ENCODE measurements around the gene MYO6. TPM values are rescaled to one million over a fixed set of nuclear protein-coding genes. Genes with fewer than 3 reads are reported as not detected.
A peak's percentile ranks its signal among the peaks of the same experiment; 100 is the strongest.

The MYO6 gene
- polyA plus RNA-seq, 1 donor from 2014 or later: 0.23 TPM

- H3K4me1 Mint-ChIP-seq: no peaks in the 10 kb centered on the region
- no peaks in the 10 kb centered on the region for H3K9me3 Mint-ChIP-seq
- no peak overlapping the region for H3K4me3 Mint-ChIP-seq
- H3K27me3 Mint-ChIP-seq: peaks cover 2% of the 10 kb centered on the region
- H3K36me3 Mint-ChIP-seq: peaks cover 2% of the 10 kb centered on the region
- no peak overlapping the region for H3K27ac Mint-ChIP-seq
Observed at GRCh38 chr6:75794351-75794846, 45.4 kb downstream of the MYO6 start.

GRCh38 chr6:75794954-75795739 lies 46.1 kb downstream of the MYO6 start:
- no peak overlapping the region for H3K27ac Mint-ChIP-seq
- H3K4me1 Mint-ChIP-seq: no peaks in the 10 kb centered on the region
- no peak overlapping the region for H3K4me3 Mint-ChIP-seq
- no peaks in the 10 kb centered on the region for H3K9me3 Mint-ChIP-seq
- H3K27me3 Mint-ChIP-seq: peaks cover 2% of the 10 kb centered on the region
- H3K36me3 Mint-ChIP-seq: peaks cover 2% of the 10 kb centered on the region

- Mint-ChIP-seq H3K36me3 (peaks cover 4% of the 10 kb centered on the region), H3K27ac (no peak overlapping the region), H3K27me3 (peaks cover 2% of the 10 kb centered on the region), H3K4me1 (peaks cover 0 to 4% (median 2%) of the 10 kb centered on the region in 3 donors), H3K4me3 (peak overlapping the region in 1 of 4 donors; percentile 56), H3K9me3 (no peaks in the 10 kb centered on the region)
Observed at GRCh38 chr6:75796723-75797122, 47.7 kb downstream of the MYO6 start.

GRCh38 chr6:75800133-75800532 lies 51.1 kb downstream of the MYO6 start:
- no peaks in the 10 kb centered on the region for H3K27me3 Mint-ChIP-seq
- peaks cover 4% of the 10 kb centered on the region for H3K36me3 Mint-ChIP-seq
- H3K4me3 Mint-ChIP-seq: no peak overlapping the region
- no peaks in the 10 kb centered on the region for H3K9me3 Mint-ChIP-seq
- H3K4me1 Mint-ChIP-seq: peaks cover 0 to 4% (median 2%) of the 10 kb centered on the region in 3 donors
- H3K27ac Mint-ChIP-seq: no peak overlapping the region

- Mint-ChIP-seq H3K4me1 (peaks cover 0 to 4% (median 2%) of the 10 kb centered on the region in 3 donors), H3K9me3 (no peaks in the 10 kb centered on the region), H3K27ac (peak overlapping the region in 1 of 3 donors; percentile 83), H3K27me3 (no peaks in the 10 kb centered on the region), H3K36me3 (peaks cover 4% of the 10 kb centered on the region), H3K4me3 (peak overlapping the region in 1 of 4 donors; percentile 53)
Observed at GRCh38 chr6:75800708-75801505, 51.9 kb downstream of the MYO6 start.

- H3K36me3 Mint-ChIP-seq: peaks cover 2% of the 10 kb centered on the region
- no peaks in the 10 kb centered on the region for H3K9me3 Mint-ChIP-seq
- no peak overlapping the region for H3K4me3 Mint-ChIP-seq
- no peaks in the 10 kb centered on the region for H3K27me3 Mint-ChIP-seq
- H3K27ac Mint-ChIP-seq: no peak overlapping the region
- peaks cover 0 to 4% (median 2%) of the 10 kb centered on the region in 3 donors for H3K4me1 Mint-ChIP-seq
Observed at GRCh38 chr6:75802366-75802765, 53.3 kb downstream of the MYO6 start.

GRCh38 chr6:75808507-75808906 lies 59.5 kb downstream of the MYO6 start:
- H3K27me3 Mint-ChIP-seq: no peaks in the 10 kb centered on the region
- H3K9me3 Mint-ChIP-seq: peaks cover 0 to 4% (median 2%) of the 10 kb centered on the region in 3 donors
- H3K27ac Mint-ChIP-seq: no peak overlapping the region
- H3K4me1 Mint-ChIP-seq: no peaks in the 10 kb centered on the region
- peaks cover 3% of the 10 kb centered on the region for H3K36me3 Mint-ChIP-seq
- H3K4me3 Mint-ChIP-seq: no peak overlapping the region

GRCh38 chr6:75812560-75812959 lies 63.5 kb downstream of the MYO6 start:
- Mint-ChIP-seq H3K4me1 (no peaks in the 10 kb centered on the region), H3K36me3 (peaks cover 5% of the 10 kb centered on the region), H3K27me3 (peaks cover 3% of the 10 kb centered on the region), H3K27ac (no peak overlapping the region), H3K9me3 (peaks cover 0 to 4% (median 2%) of the 10 kb centered on the region in 3 donors), H3K4me3 (no peak overlapping the region)

- H3K27ac Mint-ChIP-seq: peak overlapping the region in 1 of 3 donors; percentile 25
- no peaks in the 10 kb centered on the region for H3K4me1 Mint-ChIP-seq
- no peak overlapping the region for H3K4me3 Mint-ChIP-seq
- H3K27me3 Mint-ChIP-seq: peaks cover 3% of the 10 kb centered on the region
- peaks cover 5% of the 10 kb centered on the region for H3K36me3 Mint-ChIP-seq
- H3K9me3 Mint-ChIP-seq: peaks cover 0 to 4% (median 2%) of the 10 kb centered on the region in 3 donors
Observed at GRCh38 chr6:75813476-75814250, 64.6 kb downstream of the MYO6 start.

GRCh38 chr6:75815756-75816155 lies 66.7 kb downstream of the MYO6 start:
- Mint-ChIP-seq H3K27me3 (peaks cover 3% of the 10 kb centered on the region), H3K4me1 (no peaks in the 10 kb centered on the region), H3K9me3 (peaks cover 0 to 4% (median 2%) of the 10 kb centered on the region in 3 donors), H3K4me3 (no peak overlapping the region), H3K27ac (no peak overlapping the region), H3K36me3 (peaks cover 2% of the 10 kb centered on the region)

- no peaks in the 10 kb centered on the region for H3K9me3 Mint-ChIP-seq
- no peaks in the 10 kb centered on the region for H3K4me1 Mint-ChIP-seq
- H3K27ac Mint-ChIP-seq: no peak overlapping the region
- H3K36me3 Mint-ChIP-seq: peaks cover 2% of the 10 kb centered on the region
- H3K27me3 Mint-ChIP-seq: peaks cover 3% of the 10 kb centered on the region
- H3K4me3 Mint-ChIP-seq: no peak overlapping the region
Observed at GRCh38 chr6:75818098-75818855, 69.2 kb downstream of the MYO6 start.

- Mint-ChIP-seq H3K36me3 (no peaks in the 10 kb centered on the region), H3K4me1 (no peaks in the 10 kb centered on the region), H3K4me3 (no peak overlapping the region), H3K9me3 (no peaks in the 10 kb centered on the region), H3K27ac (no peak overlapping the region), H3K27me3 (no peaks in the 10 kb centered on the region)
Observed at GRCh38 chr6:75819776-75820487, 70.9 kb downstream of the MYO6 start.

GRCh38 chr6:75824160-75824559 lies 75.1 kb downstream of the MYO6 start:
- H3K27ac Mint-ChIP-seq: no peak overlapping the region
- no peak overlapping the region for H3K4me3 Mint-ChIP-seq
- no peaks in the 10 kb centered on the region for H3K4me1 Mint-ChIP-seq
- no peaks in the 10 kb centered on the region for H3K27me3 Mint-ChIP-seq
- H3K9me3 Mint-ChIP-seq: no peaks in the 10 kb centered on the region
- H3K36me3 Mint-ChIP-seq: no peaks in the 10 kb centered on the region

GRCh38 chr6:75827163-75827562 lies 78.1 kb downstream of the MYO6 start:
- Mint-ChIP-seq H3K4me1 (no peaks in the 10 kb centered on the region), H3K27me3 (no peaks in the 10 kb centered on the region), H3K27ac (no peak overlapping the region), H3K9me3 (peaks cover 0 to 1% (median 0%) of the 10 kb centered on the region in 3 donors), H3K4me3 (no peak overlapping the region), H3K36me3 (no peaks in the 10 kb centered on the region)

Measured in IgD-negative memory B cell (primary cell).